ENCODE results near the gene SLC30A4.
"Not testable (repeated sequence)": the region's sequence is repeated elsewhere in the genome, so short reads cannot be mapped to it uniquely, and the experiment has no call there.

The SLC30A4 gene

DNA sequence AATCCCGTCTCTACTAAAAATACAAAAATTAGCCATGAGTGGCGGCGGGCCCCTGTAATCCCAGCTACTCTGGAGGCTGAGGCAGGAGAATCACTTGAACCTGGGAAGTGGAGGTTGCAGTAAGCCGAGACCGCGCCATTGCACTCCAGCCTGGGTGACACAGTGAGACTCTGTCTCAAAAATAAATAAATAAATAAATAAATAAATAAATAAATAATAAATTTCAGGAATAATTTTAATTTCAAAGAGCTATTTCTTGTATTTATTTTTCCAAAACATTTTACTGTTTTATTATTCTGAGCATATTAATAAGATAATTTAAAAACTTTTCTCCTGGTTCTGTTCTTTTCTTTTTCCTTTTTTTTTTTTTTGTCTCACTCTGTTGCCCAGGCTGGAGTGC, 15.4 kb downstream of the SLC30A4 start:
- not testable (repeated sequence) for DNase-seq

DNA sequence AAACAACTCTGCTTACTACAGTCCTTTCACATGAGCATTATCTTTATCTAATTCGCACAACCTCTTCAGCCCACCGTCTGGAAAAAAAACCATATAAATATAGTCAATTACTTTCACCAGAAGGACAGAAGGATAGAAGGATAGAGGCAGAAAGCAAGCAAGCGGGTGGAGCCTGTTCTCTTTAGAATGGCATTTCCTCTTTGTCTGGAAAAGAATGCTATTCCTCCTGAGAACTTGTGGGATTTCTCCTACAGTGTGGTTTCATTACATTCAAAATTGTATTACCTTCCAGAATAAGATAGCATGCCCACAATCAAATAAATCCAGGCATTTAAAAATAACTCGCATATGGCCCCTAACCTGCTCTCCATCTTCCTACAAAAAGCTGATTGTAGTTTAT, 23.1 kb downstream of the SLC30A4 start:
- no peak for DNase-seq

GRCh38 chr15:45498701-45499100, 23.9 kb downstream of the SLC30A4 start:
- DNase-seq: no peak

DNA sequence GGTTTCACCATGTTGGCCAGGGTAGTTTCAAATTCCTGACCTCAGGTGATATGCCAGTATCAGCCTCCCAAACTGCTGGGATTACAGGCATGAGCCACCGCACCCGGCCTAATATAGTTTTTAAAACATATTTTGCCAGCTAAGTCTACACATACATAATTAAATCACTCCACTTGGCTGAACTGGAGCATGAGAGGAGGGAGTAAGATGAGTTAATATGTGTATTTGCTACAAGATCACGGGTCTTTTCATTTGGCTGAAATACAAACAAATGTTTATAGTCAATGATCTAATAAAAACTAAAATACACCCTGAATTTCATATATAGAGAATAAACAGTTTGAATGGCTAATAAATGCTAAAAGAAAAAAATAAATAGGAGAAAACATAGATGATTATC, 25.3 kb downstream of the SLC30A4 start:
- DNase-seq: no peak

DNA sequence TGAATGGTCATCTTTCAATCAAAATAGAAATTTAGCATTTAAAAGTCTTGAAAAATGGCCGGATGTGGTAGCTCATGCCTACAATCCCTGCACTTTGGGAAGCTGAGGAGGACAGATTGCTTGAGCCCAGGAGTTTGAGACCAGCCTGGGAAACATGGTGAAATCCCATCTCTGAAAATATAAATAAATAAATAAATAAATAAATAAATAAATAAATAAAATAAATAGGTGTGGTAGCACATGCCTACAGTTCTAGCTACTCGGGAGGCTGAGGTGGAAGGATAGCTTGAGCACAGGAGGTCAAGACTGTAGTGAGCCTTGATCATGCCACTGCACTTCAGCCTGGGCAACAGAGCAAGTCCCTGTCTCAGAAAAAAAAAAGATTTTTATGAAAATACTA, 25.9 kb downstream of the SLC30A4 start:
- DNase-seq: no peak

DNA sequence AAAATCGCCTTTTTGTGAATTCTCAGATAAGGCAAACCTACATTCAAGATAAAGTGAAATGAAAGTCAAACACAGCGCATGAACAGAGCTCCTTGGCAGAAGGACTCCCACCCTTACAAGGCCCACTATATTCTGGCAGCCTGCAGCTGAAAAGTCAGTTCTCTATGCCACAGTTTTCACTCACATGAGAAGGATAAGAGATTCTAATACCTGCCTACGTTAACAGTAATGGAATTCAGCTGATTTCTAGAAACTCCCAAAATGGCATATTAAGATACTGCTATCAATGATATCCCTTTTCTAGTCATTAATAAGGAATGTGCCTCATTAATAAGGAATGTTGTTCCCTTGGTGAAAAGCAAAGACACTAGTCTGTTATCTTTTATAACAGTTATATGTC, 27.0 kb downstream of the SLC30A4 start:
- DNase-seq: no peak

DNA sequence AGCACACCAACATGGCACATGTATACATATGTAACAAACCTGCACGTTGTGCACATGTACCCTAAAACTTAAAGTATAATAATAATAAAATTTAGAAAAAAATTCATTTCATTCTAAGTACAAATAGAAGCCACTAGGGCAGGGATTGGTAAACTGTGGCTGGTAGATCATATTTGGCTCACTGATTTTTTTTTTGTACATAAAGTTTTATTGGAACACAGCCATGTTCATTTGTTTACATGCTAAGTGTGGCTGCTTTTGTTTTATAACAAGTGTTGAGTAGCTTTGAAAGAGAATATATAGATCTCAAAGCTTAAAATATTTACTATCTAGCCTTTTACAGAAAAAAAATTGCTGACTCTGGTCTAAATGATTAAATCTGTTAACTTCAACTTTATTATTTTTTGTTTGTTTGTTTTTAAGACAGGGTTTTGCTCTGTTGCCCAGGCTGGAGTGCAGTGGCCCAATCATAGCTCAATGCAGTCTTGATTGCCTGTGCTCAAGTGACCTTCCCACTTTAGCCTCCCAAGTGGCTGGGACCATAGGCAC, 32.8 kb downstream of the SLC30A4 start:
- DNase-seq: no peak

GRCh38 chr15:45486317-45486716, 36.2 kb downstream of the SLC30A4 start:
- no peak for DNase-seq

- DNase-seq: no peak
Measured at GRCh38 chr15:45481135-45481534, 41.4 kb downstream of the SLC30A4 start.

- DNase-seq: no peak
Measured at GRCh38 chr15:45476410-45476809, 46.1 kb downstream of the SLC30A4 start.

- no peak for DNase-seq
Measured at GRCh38 chr15:45474799-45475198, 47.8 kb downstream of the SLC30A4 start.

DNA sequence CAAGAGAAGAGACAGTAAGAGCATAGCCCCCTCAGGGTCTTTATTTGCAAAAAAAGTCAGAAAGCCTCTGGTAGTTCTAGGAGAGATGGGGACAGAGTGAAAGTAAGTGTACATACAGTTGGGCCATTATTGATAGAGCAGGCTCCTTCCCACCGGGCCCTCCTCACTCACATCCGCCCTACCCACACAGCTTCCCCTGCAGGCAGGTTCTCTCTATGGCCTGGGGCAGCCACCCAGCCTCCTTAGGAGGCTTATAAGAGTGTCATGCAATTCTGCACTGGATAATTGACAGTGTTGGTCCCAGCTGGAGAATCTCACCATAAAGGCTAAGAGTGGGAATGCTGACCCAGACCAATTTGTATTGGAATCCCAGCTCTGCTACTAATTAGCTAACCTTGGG, 49.5 kb downstream of the SLC30A4 start:
- DNase-seq: no peak

- no peak for DNase-seq
Measured at GRCh38 chr15:45471151-45471550, 51.4 kb downstream of the SLC30A4 start.

DNA sequence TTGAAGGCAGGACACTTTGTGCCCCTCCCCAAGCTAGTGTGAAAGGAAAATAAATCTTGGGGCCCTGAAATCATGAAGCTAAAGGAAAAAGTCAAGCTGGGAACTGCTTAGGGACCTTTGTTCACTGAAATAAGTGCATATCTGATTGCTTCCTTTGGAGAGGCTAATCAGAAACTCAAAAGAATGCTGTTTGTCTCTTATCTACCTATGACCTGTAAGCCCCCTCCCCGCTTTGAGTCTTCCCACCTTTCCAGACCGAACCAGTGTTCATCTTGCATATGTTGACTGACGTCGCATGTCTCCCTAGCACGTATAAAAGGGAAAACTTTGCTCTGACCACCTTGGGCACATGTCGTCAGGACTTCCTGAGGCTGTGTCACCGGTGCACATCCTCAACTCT, 53.1 kb downstream of the SLC30A4 start:
- DNase-seq: no peak

DNA sequence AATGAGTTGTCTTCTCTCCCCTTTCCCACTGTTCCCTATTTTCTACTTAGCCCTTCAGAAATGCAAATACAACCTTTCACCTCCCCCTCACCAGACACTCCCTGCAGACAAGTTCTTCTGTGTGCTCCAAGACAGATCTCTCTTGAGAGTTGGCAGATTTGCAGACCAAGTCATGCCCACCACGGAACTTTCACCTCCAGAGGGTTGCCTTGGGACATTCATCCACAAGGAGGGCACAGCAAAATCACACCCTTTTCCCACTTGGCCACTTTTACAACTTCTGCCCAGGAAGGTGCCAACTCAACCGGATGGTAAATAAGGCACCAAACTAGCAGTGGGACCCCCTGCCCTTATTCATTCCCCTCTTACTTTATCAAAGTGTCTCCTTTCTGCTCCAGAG, 53.5 kb downstream of the SLC30A4 start:
- no peak for DNase-seq

DNA sequence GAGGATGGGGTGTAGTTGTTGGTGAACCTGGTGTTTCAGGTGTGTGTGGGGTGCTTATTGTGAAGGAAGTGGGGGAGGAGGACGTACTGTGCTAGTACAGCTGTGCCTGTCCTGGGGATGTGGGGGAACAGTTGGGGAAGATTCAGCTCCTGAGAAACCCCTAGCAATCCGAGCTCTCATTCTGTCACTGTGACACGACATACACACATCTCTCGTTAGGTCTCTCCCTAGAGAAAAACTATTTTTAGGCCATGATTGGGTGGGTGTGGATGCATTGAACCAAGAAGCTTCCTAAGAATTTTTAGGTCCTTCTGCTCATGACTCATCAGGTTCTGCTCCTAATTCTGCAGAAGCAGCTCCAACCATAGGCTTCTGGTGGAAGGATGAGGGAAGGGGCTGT, 54.3 kb downstream of the SLC30A4 start:
- no peak for DNase-seq

DNA sequence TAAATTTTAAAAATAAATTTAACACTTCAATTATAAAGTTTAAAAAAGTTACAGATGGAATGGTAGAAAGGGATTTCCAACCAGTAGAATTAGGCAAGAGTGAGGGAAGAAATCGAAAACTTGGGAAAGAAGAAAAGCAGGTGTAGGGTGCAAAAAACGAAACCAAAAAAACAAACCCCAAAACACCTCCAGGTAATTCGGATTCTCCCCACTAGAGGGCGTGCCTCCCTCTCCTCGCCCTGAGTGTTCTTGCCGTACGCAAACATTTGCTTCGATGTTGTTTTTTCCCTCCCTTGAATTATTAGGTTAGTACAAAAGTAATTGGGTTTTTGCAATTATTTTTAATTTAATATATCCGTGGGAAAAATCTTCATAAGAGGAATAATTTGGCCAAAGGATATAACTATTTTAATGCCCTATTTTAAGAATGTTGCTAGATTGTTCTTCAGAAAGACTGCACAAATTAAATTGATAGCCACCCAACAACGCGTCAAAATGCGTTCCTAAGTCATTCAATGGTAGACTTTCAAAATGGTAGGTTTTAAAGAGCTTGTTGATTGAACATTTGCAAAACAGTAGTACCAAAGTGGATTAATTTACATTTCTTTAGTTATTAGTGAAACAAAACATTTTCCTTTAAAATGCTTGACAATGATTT, 63.7 kb downstream of the SLC30A4 start:
- DNase-seq: peak; percentile 16 to 68

GRCh38 chr15:45457641-45458539, 64.7 kb downstream of the SLC30A4 start:
- DNase-seq: peak; percentile 90 to 96

- DNase-seq: peak; percentile 42 to 45
Measured at GRCh38 chr15:45457220-45457619, 65.3 kb downstream of the SLC30A4 start.

- no peak for DNase-seq
Measured at GRCh38 chr15:45456212-45457106, 66.1 kb downstream of the SLC30A4 start.

DNA sequence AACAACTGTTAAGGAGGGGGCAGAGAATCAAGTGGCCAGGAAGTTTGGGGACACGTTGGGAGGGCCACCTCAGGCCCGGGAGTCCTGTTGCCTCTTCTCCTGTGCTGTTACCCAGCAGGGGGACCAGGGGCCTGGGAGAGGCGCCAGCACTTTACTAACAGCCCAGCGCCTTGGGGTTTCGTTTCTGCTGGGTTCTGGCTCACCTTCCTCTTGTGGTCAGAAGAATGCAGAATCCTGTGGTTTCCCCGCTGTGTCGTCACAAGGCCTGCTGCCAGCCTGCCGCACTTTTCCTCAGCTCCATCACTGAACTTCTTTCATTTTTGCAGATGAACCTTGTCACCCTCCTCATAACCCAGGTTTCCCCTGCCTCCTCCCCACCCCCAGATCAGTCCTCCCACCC, 67.7 kb downstream of the SLC30A4 start:
- no peak for DNase-seq

GRCh38 chr15:45451265-45451664, 71.3 kb downstream of the SLC30A4 start:
- no peak for DNase-seq

All from NCI-H526 (cell line).